ENCODE data around the gene WEE2. TPM values are rescaled to one million over a fixed set of nuclear protein-coding genes. Genes with fewer than 3 reads are reported as not detected.
"Not testable (repeated sequence)": the region's sequence is repeated elsewhere in the genome, so short reads cannot be mapped to it uniquely, and the experiment has no call there.

The WEE2 gene
- total RNA-seq, 6 experiments from 2014 or later, result not detected

DNA sequence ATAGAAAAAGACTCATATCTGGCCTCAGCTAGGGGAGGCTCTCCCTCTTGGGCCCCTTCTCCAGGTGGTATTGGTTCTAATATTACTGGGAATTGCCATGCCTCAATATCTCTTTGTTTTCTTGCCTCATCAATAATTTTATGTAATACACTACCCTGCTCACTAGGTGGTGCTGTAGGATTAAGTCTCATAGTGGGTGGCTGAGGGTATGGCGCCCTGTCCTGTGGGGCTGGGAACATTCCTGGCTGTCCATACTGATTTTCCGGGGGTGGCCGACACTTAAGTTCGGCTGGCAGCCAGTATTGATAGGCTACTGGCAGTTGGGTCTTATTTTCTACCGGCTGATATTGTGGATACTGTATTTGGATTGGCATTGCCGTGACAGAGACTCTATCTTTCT lies 46.8 kb downstream of the WEE2 start:
- Mint-ChIP-seq H3K4me1 (ENCODE audit: low read depth) (no peaks in the 10 kb centered on the region), H3K27ac (no peak overlapping the region), H3K27me3 (ENCODE audit: insufficient read depth) (no peaks in the 10 kb centered on the region), H3K9me3 (peaks cover 35% of the 10 kb centered on the region), H3K4me3 (no peak overlapping the region), H3K36me3 (ENCODE audit: low read depth) (peaks cover 59% of the 10 kb centered on the region)
- DNase-seq, result peak; percentile 30
- TF ChIP-seq, protein P1, sequence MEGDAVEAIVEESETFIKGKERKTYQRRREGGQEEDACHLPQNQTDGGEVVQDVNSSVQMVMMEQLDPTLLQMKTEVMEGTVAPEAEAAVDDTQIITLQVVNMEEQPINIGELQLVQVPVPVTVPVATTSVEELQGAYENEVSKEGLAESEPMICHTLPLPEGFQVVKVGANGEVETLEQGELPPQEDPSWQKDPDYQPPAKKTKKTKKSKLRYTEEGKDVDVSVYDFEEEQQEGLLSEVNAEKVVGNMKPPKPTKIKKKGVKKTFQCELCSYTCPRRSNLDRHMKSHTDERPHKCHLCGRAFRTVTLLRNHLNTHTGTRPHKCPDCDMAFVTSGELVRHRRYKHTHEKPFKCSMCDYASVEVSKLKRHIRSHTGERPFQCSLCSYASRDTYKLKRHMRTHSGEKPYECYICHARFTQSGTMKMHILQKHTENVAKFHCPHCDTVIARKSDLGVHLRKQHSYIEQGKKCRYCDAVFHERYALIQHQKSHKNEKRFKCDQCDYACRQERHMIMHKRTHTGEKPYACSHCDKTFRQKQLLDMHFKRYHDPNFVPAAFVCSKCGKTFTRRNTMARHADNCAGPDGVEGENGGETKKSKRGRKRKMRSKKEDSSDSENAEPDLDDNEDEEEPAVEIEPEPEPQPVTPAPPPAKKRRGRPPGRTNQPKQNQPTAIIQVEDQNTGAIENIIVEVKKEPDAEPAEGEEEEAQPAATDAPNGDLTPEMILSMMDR (IDR thresholded peaks at IDR 0.05), result peak; percentile 76

DNA sequence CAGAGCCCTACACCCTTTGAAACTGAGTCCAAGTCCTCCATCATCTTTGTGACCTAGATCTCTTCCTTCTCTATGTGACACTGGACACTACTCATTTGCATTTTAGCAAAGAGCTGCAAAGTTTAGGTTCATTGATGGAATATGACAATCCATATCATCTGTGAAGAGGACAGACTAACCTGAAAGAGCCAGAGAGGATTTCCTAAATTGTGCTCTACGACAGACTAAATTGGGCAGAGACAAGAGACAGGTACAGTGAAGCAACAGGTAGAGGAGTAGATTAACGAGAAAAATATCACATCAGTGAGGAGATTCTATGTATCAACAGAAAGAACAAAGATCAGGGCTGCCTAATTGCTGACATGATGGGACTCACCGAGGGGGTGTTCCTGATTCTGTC lies 55.6 kb downstream of the WEE2 start, which contains the start of gene TAS2R3:
Gene TAS2R3, plus strand, starts transcription at position 301 of the 400 bp plus-strand sequence. Its CDS starts 62 bp downstream, at position 363.
- Mint-ChIP-seq H3K4me1 (ENCODE audit: low read depth) (no peaks in the 10 kb centered on the region), H3K9me3 (no peaks in the 10 kb centered on the region), H3K27me3 (ENCODE audit: insufficient read depth) (no peaks in the 10 kb centered on the region), H3K36me3 (ENCODE audit: low read depth) (peaks cover 16% of the 10 kb centered on the region; the same call in 1 of the 2 replicates), H3K27ac (no peak within 1 kb of the TSS), H3K4me3 (no peak within 1 kb of the TSS)
- TF ChIP-seq, protein P1 (IDR thresholded peaks at IDR 0.05), result no peak
- DNase-seq, result no peak

DNA sequence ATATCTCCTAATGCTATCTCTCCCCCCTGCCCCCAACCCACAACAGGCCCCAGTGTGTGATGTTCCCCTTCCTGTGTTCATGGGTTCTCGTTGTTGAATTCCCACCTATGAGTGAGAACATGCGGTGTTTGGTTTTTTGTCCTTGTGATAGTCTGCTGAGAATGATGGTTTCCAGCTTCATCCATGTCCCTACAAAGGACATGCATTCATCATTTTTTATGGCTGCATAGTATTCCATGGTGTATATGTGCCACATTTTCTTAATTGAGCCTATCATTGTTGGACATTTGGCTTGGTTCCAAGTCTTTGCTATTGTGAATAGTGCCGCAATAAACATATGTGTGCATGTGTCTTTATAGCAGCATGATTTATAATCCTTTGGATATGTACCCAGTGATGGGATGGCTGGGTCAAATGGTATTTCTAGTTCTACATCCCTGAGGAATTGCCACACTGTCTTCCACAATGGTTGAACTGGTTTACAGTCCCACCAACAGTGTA lies 62.0 kb downstream of the WEE2 start:
- DNase-seq; H3K27me3 Mint-ChIP-seq (ENCODE audit: insufficient read depth); H3K9me3 Mint-ChIP-seq; H3K36me3 Mint-ChIP-seq (ENCODE audit: low read depth); H3K27ac Mint-ChIP-seq; H3K4me1 Mint-ChIP-seq (ENCODE audit: low read depth); H3K4me3 Mint-ChIP-seq: not testable (repeated sequence)

DNA sequence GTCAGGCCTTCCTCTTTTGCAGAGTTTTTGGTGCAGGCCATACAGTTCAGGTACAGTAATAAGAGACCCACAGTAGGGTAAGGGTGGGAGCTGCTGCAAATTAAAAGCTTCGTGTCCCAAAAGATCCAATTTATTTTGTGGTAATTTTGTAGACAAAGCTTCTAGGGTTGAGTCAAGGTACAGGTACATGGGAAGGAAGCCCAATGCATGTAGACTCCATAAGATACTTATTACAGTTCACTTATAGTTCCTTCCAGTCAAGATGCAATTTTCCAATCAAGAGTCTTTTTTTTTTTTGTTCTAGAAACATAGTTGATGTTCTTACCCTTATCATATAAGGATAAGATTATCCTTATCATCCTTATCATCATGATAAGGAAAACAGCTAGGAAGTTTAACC lies 68.2 kb downstream of the WEE2 start, which contains the start of gene TAS2R4:
Gene TAS2R4, plus strand, starts transcription at position 301 of the 400 bp plus-strand sequence. CDS start 1,815 bp downstream, outside the sequence.
- no peaks in the 10 kb centered on the region for H3K4me1 Mint-ChIP-seq (ENCODE audit: low read depth)
- no peak within 1 kb of the TSS for H3K4me3 Mint-ChIP-seq
- H3K9me3 Mint-ChIP-seq, result no peaks in the 10 kb centered on the region
- no peak within 1 kb of the TSS for H3K27ac Mint-ChIP-seq
- DNase-seq, result no peak
- peaks cover 1% of the 10 kb centered on the region for H3K27me3 Mint-ChIP-seq (ENCODE audit: insufficient read depth)
- TF ChIP-seq, protein P1 (IDR thresholded peaks at IDR 0.05), result no peak
- H3K36me3 Mint-ChIP-seq (ENCODE audit: low read depth), result peaks cover 8% of the 10 kb centered on the region

Other genes starting within 250 kb of the WEE2 start
- gene AGK, start 156.9 kb upstream of the WEE2 start, total RNA-seq (2021; fragmentation: NEBNext Ultra II Directional; extraction: Animal tissue kit (Norgen Biotek cat#: 25700)), result 10 to 100 TPM; 14.7 to 18.0 (median 16.1) TPM
- gene DENND11, start 6.2 kb upstream of the WEE2 start, total RNA-seq (2021; fragmentation: NEBNext Ultra II Directional; extraction: Animal tissue kit (Norgen Biotek cat#: 25700)), result 1 to 10 TPM; 3.4 to 3.8 (median 3.6) TPM
- 100 to 1,000 TPM; 122 to 180 (median 147) TPM for gene SSBP1, start 30.0 kb downstream of the WEE2 start, total RNA-seq (2021; fragmentation: NEBNext Ultra II Directional; extraction: Animal tissue kit (Norgen Biotek cat#: 25700))
- under 1 TPM in 2 of 6 experiments, not detected in 4; 0.17 to 0.26 TPM for gene TAS2R3, start 55.7 kb downstream of the WEE2 start, total RNA-seq (2021; fragmentation: NEBNext Ultra II Directional; extraction: Animal tissue kit (Norgen Biotek cat#: 25700))
- gene TAS2R4, start 68.3 kb downstream of the WEE2 start, total RNA-seq (2021; fragmentation: NEBNext Ultra II Directional; extraction: Animal tissue kit (Norgen Biotek cat#: 25700)), result under 1 TPM in 3 of 6 experiments, not detected in 3; 0.07 to 0.12 (median 0.07) TPM
- under 1 TPM in 4 of 6 experiments, not detected in 2; 0.17 to 0.21 (median 0.18) TPM for gene TAS2R5, start 81.9 kb downstream of the WEE2 start, total RNA-seq (2021; fragmentation: NEBNext Ultra II Directional; extraction: Animal tissue kit (Norgen Biotek cat#: 25700))
- gene PRSS37, start 133.1 kb downstream of the WEE2 start, total RNA-seq (2021; fragmentation: NEBNext Ultra II Directional; extraction: Animal tissue kit (Norgen Biotek cat#: 25700)), result not detected
- not detected for gene OR9A4, start 208.0 kb downstream of the WEE2 start, total RNA-seq (2021; fragmentation: NEBNext Ultra II Directional; extraction: Animal tissue kit (Norgen Biotek cat#: 25700))
- gene CLEC5A, start 238.6 kb downstream of the WEE2 start, total RNA-seq (2021; fragmentation: NEBNext Ultra II Directional; extraction: Animal tissue kit (Norgen Biotek cat#: 25700)), result not detected